ENCODE data around the gene GALNT10. TPM values are rescaled to one million over a fixed set of nuclear protein-coding genes. Genes with fewer than 3 reads are reported as not detected.

Gene GALNT10
- total and polyA plus RNA-seq, 2 experiments from 2014 or later = 3.2 to 12.9 TPM

- H3K79me2 ChIP-seq (replicated peaks; ENCODE audit: insufficient read depth) = no peaks in the 10 kb centered on the region
- H3K9me2 ChIP-seq (ENCODE audit: insufficient read depth) = no peaks in the 10 kb centered on the region
- no peak overlapping the region for H3K4me3 Mint-ChIP-seq
- peaks cover 6% of the 10 kb centered on the region; the same call in 1 of the 3 replicates for H3K9me3 Mint-ChIP-seq
- no peak overlapping the region for H3K4me2 ChIP-seq
- H3K36me3 ChIP-seq (ENCODE audit: insufficient read depth) = no peaks in the 10 kb centered on the region
- H3K27ac Mint-ChIP-seq = no peak overlapping the region
- H3K27ac ChIP-seq (ENCODE audit: low read depth) = no peak overlapping the region
- peaks cover 7% of the 10 kb centered on the region for H3K27me3 Mint-ChIP-seq (ENCODE audit: insufficient read depth, low read depth, poor library complexity)
- no peak overlapping the region for H3K4me3 ChIP-seq
- H3F3A ChIP-seq (replicated peaks; ENCODE audit: low read depth) = no peaks in the 10 kb centered on the region
- no peak for ATAC-seq
- H4K20me1 ChIP-seq (replicated peaks; ENCODE audit: insufficient read depth) = no peaks in the 10 kb centered on the region; the same call in 1 of the 2 replicates
- 0 out of 2 replicates have a peak, but pooled peaks cover 7% of the 10 kb centered on the region for H3K4me1 ChIP-seq (ENCODE audit: insufficient read depth)
- no peak overlapping the region for H2AFZ ChIP-seq
- H3K36me3 Mint-ChIP-seq (ENCODE audit: low read depth) = 0 out of 3 replicates have a peak, but pooled peaks cover 3% of the 10 kb centered on the region
- TF ChIP-seq, protein P1, sequence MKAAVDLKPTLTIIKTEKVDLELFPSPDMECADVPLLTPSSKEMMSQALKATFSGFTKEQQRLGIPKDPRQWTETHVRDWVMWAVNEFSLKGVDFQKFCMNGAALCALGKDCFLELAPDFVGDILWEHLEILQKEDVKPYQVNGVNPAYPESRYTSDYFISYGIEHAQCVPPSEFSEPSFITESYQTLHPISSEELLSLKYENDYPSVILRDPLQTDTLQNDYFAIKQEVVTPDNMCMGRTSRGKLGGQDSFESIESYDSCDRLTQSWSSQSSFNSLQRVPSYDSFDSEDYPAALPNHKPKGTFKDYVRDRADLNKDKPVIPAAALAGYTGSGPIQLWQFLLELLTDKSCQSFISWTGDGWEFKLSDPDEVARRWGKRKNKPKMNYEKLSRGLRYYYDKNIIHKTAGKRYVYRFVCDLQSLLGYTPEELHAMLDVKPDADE (IDR thresholded peaks at IDR 0.05) = no peak
- no peak for TF ChIP-seq POLR2AphosphoS5 (IDR thresholded peaks at IDR 0.05; ENCODE audit: low read depth)
- TF ChIP-seq ZNF331 (CRISPR knock-in tag; IDR thresholded peaks at IDR 0.05; ENCODE audit: low read depth) = no peak
- TF ChIP-seq, protein P2, sequence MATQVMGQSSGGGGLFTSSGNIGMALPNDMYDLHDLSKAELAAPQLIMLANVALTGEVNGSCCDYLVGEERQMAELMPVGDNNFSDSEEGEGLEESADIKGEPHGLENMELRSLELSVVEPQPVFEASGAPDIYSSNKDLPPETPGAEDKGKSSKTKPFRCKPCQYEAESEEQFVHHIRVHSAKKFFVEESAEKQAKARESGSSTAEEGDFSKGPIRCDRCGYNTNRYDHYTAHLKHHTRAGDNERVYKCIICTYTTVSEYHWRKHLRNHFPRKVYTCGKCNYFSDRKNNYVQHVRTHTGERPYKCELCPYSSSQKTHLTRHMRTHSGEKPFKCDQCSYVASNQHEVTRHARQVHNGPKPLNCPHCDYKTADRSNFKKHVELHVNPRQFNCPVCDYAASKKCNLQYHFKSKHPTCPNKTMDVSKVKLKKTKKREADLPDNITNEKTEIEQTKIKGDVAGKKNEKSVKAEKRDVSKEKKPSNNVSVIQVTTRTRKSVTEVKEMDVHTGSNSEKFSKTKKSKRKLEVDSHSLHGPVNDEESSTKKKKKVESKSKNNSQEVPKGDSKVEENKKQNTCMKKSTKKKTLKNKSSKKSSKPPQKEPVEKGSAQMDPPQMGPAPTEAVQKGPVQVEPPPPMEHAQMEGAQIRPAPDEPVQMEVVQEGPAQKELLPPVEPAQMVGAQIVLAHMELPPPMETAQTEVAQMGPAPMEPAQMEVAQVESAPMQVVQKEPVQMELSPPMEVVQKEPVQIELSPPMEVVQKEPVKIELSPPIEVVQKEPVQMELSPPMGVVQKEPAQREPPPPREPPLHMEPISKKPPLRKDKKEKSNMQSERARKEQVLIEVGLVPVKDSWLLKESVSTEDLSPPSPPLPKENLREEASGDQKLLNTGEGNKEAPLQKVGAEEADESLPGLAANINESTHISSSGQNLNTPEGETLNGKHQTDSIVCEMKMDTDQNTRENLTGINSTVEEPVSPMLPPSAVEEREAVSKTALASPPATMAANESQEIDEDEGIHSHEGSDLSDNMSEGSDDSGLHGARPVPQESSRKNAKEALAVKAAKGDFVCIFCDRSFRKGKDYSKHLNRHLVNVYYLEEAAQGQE (IDR thresholded peaks at IDR 0.05; ENCODE audit: unreplicated experiment) = no peak
- TF ChIP-seq NANOG (IDR thresholded peaks at IDR 0.05; ENCODE audit: borderline replicate concordance) = no peak
- no peak for TF ChIP-seq EZH2phosphoT487 (IDR thresholded peaks at IDR 0.05; ENCODE audit: unreplicated experiment)
- no peak for TF ChIP-seq STAT1 (IDR thresholded peaks at IDR 0.05; ENCODE audit: unreplicated experiment)
- no peak for TF ChIP-seq ZNF114 (CRISPR knock-in tag; IDR thresholded peaks at IDR 0.05)
- no peak for TF ChIP-seq CTCF (conservative IDR thresholded peaks at IDR 0.05; ENCODE audit: low read depth in 2 of 2)
- TF ChIP-seq JUNB (IDR thresholded peaks at IDR 0.05; ENCODE audit: unreplicated experiment) = no peak
- TF ChIP-seq CREB1 (CRISPR knock-in tag; IDR thresholded peaks at IDR 0.05; ENCODE audit: low read depth) = no peak
- no peak for TF ChIP-seq ZNF462 (CRISPR knock-in tag; IDR thresholded peaks at IDR 0.05)
- no peak for TF ChIP-seq EZH2 (IDR thresholded peaks at IDR 0.05; ENCODE audit: low read depth, unreplicated experiment)
- H3K4me1 Mint-ChIP-seq = peaks cover 16% of the 10 kb centered on the region
- no peaks in the 10 kb centered on the region for H3K27me3 ChIP-seq (ENCODE audit: insufficient read depth)
- no peak for DNase-seq (ENCODE audit: low spot score)
Measured at GRCh38 chr5:154419236-154419635, 228.7 kb downstream of the GALNT10 start.

All from GM23338 (cell line).